GM08714 (cell line): ENCODE measurements around the gene PPP1R3G.
"Not testable (repeated sequence)": the region's sequence is repeated elsewhere in the genome, so short reads cannot be mapped to it uniquely, and the experiment has no call there.

Experiments
- H3K4me3 ChIP-seq: fragments of 200-500 bp; sonication (Bioruptor generic); 2 replicates; pipeline ENCODE4 v1.5.1; 2014; ENCODE audit warnings: mild to moderate bottlenecking, low read length, inconsistent platforms
- ZNF274 ChIP-seq: IDR thresholded peaks from 2 replicates; pipeline ENCODE4 v1.6.1; 2012; ENCODE audit warnings: mild to moderate bottlenecking, low read depth, low read length

The PPP1R3G gene

GRCh38 chr6:5059036-5059896 is 25.9 kb upstream of the PPP1R3G start:
- TF ChIP-seq ZNF274: no peak

GRCh38 chr6:5060439-5060838 is 24.7 kb upstream of the PPP1R3G start:
- not testable (repeated sequence) for H3K4me3 ChIP-seq

More at GRCh38 chr6:5059036-5059896, 25.9 kb upstream of the PPP1R3G start:
- no peak overlapping the region for H3K4me3 ChIP-seq

- TF ChIP-seq ZNF274: no peak
- no peak overlapping the region for H3K4me3 ChIP-seq
These were observed 24.0 kb upstream of the PPP1R3G start for GRCh38 chr6:5061152-5061551.

- H3K4me3 ChIP-seq: no peak overlapping the region
- TF ChIP-seq ZNF274: no peak
These were observed 21.5 kb upstream of the PPP1R3G start for GRCh38 chr6:5063617-5064016.

- TF ChIP-seq ZNF274: no peak
- H3K4me3 ChIP-seq: no peak overlapping the region
These were observed 18.6 kb upstream of the PPP1R3G start for GRCh38 chr6:5066456-5067093.

- no peak overlapping the region for H3K4me3 ChIP-seq
- TF ChIP-seq ZNF274: no peak
These were observed 17.8 kb upstream of the PPP1R3G start for GRCh38 chr6:5067305-5067704.

GRCh38 chr6:5068153-5068751 is 16.9 kb upstream of the PPP1R3G start:
- TF ChIP-seq ZNF274: no peak
- no peak overlapping the region for H3K4me3 ChIP-seq

- TF ChIP-seq ZNF274: no peak
These were observed 13.9 kb upstream of the PPP1R3G start for GRCh38 chr6:5071216-5071615.

GRCh38 chr6:5072440-5072839 is 12.7 kb upstream of the PPP1R3G start:
- H3K4me3 ChIP-seq: no peak overlapping the region
- TF ChIP-seq ZNF274: no peak

More at GRCh38 chr6:5071216-5071615, 13.9 kb upstream of the PPP1R3G start:
- H3K4me3 ChIP-seq: no peak overlapping the region

- TF ChIP-seq ZNF274: no peak
- H3K4me3 ChIP-seq: no peak overlapping the region
These were observed 11.1 kb upstream of the PPP1R3G start for GRCh38 chr6:5073992-5074391.

GRCh38 chr6:5076931-5077330 is 8.2 kb upstream of the PPP1R3G start:
- TF ChIP-seq ZNF274: no peak
- H3K4me3 ChIP-seq: no peak overlapping the region

- no peak for TF ChIP-seq ZNF274
- H3K4me3 ChIP-seq: no peak overlapping the region
These were observed 6.9 kb upstream of the PPP1R3G start for GRCh38 chr6:5078121-5078669.

- no peak overlapping the region for H3K4me3 ChIP-seq
These were observed 5.4 kb upstream of the PPP1R3G start for GRCh38 chr6:5079692-5080091.

GRCh38 chr6:5080574-5080973 is 4.6 kb upstream of the PPP1R3G start:
- TF ChIP-seq ZNF274: no peak
- no peak overlapping the region for H3K4me3 ChIP-seq

More at GRCh38 chr6:5079692-5080091, 5.4 kb upstream of the PPP1R3G start:
- TF ChIP-seq ZNF274: no peak
